VCaP (cell line): ENCODE results near the gene KCNG1.

Experiments
- H3K27ac ChIP-seq: fragments of 450-650 bp; 2 replicates; pipeline ENCODE4 v1.5.1; 2017
- CTCF ChIP-seq: fragments of 450-650 bp; conservative IDR thresholded peaks from 2 replicates; pipeline ENCODE4 v1.5.1; 2017; ENCODE audit warnings: mild to moderate bottlenecking, moderate library complexity

KCNG1 gene

DNA sequence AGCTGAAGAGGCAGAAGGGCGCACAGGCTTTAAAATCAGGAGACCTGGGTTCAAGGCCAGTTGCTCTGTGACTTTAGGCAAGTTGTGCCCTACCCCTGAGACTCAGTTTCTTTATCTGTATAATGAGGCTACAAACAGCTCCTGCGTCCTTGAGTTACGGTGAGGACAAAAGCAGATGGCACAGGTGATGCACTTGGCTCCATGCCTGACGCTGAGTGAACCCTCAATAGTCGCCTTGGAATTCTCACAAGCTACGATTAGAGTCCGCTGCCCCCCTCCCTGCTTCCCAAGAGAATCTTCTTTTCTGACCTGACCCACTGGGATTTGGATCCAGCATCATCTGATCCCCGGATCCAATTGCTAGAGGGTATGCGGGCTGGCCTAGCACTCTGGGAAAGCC lies 6.4 kb downstream of the KCNG1 start:
- no peak overlapping the region for H3K27ac ChIP-seq
- no peak for TF ChIP-seq CTCF

DNA sequence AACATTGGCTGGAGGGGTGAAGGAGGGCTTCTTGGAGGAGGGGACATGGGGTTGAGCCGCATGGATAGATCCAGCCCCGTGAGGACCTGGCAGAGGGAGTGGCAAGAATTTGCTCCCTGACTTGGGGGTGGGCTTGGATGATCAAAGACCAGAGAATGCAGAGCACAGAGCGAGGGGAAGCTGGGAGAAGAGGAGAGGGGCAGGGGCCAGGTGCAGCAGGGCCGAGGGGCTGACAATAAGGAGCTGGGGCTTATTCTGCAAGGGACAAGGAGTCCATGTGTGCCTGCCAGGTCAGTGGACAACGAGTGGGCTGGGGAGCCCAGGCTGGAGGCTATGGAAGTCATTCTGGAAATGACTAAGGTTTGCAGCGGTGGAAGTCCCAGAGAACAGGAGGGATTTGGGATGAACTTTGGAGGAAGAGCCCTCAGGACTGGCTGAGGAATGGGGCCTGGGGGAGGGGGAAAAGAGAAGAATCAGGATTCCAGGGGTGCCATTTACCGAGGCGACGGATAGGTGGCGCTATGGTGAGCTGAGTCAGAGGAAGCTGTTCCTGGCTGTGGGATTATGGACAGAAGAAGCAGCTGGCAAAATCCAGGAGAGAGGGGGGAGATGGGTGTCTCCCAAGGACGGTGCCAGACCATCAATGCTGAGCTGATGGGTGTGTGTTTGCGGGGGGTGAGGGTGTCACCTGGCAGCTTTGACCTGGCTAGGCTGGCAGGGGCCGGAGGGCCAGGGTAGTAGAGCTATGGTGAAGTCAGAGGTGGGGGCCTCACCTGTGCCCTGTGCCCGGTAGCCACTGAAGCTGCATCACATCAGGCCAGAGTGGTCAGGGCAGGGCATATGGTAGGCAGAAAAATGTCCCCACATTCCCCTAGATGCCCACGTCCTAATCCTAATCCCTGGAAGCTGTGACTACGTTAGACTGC lies 7.8 kb downstream of the KCNG1 start:
- no peak overlapping the region for H3K27ac ChIP-seq

GRCh38 chr20:51013577-51014330 lies 9.2 kb downstream of the KCNG1 start:
- no peak overlapping the region for H3K27ac ChIP-seq
- TF ChIP-seq CTCF: no peak

More for the DNA sequence above, 7.8 kb downstream of the KCNG1 start:
- peak; percentile 82 for TF ChIP-seq CTCF

DNA sequence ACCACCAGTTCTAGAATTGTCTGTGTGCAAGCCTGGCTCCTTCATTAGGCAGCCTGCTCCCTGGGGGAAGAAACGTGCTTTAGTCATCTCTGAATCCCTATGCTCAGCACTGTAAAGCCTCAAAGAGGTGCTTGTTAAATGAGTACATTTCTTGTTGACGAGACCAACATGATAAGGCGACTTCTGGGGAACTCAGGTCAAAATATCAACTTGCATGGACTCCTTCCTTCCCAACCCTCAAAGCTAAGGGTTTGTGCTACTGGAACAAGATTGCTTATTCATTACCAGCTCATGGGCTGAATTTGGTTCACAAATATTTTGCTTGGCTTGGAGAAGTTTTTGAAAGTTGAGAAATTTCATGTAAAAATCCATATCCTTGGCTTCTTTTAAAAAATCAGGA lies 10.6 kb downstream of the KCNG1 start:
- no peak overlapping the region for H3K27ac ChIP-seq
- no peak for TF ChIP-seq CTCF

DNA sequence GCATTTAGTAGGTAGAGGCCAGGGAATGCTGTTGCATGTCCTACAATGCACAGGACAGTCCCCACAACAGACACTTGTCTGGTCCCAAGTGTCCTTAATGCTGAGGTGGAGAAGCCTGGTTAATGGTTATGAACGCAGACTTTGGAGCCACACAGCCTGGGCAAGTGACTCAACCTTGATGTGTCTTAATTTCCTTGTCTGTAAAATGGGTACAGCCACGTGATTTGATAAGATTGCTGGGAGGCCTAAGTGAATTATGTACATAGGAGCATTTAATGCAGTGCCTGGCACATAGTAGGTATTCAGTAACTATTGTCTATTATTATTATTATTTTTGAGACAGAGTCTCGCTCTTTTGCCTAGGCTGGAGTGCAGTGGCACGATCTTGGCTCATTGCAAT lies 11.4 kb downstream of the KCNG1 start:
- no peak overlapping the region for H3K27ac ChIP-seq
- no peak for TF ChIP-seq CTCF

DNA sequence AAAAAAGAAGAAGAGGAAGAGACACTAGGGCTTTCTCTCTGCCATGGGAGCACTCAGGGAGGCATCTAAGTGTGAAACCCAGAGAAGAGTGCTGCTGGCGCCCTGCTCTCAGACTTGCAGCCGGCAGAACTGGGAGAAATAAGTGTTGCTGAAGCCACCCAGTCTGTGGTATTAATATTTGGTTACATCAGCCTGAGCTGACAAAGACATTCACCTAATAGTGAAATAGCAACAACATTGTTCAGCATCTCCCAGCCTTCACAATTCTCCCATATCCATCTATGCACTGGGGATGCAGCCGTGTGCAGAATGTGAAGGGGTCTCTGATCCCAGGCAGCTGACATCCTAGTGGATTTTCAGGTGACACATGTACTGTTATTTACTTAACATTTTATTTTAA lies 12.0 kb downstream of the KCNG1 start:
- no peak for TF ChIP-seq CTCF
- no peak overlapping the region for H3K27ac ChIP-seq

DNA sequence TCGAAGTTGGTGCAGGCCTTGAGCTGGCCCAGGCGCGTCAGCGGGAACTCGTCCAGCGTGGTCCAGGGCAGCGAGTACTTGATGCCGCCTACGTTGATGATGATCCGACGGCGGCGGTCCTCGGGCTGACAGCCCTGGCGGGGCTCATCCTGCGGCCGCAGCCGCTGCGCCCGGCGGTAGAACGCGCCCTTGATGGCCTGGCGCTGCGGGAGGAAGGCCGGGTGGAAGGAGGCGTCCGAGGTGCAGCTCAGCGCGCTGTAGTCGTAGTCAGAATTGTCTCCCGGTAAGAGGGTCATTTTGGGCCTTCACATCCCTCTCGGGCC lies 12.9 kb downstream of the KCNG1 start:
- no peak overlapping the region for H3K27ac ChIP-seq
- TF ChIP-seq CTCF: no peak
